Erythroblast (primary cell): Measurements from ENCODE around the gene IPO5.

Source experiments
- GATA1 ChIP-seq: IDR thresholded peaks from 2 replicates; pipeline ENCODE4 v1.6.1; 2011; ENCODE audit warnings: low read depth, mild to moderate bottlenecking, control low read depth, low read length, moderate library complexity
- POLR2A ChIP-seq: IDR thresholded peaks from 2 replicates; pipeline ENCODE4 v1.6.1; 2011; ENCODE audit warnings: mild to moderate bottlenecking, low read length

DNA sequence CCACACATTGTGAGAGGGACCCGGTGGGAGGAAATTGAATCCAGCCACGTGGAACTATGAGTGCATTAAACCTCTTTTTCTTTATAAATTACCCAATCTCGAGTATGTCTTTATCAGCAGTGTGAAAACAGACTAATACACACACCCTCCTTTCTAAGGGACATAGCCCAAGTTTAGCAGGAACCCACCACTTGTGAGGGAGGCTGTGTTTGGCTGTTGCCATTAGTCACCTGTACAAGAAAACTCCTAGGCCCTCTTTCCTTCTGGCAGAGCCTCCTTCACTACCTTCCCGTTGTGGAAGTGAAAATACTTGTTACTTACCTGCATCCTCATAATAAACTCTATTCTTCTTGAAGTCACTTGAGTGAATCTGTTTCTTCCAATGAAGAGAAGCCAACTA is 113.2 kb downstream of the IPO5 start:
- TF ChIP-seq POLR2A (no peak), GATA1 (no peak)
